HUES64 (cell line): ENCODE data around the gene HLA-F.

Experiments
- H3K27ac ChIP-seq: 2 replicates; pipeline ENCODE4 v1.7.0; 2013; ENCODE audit warnings: low read depth, low read length, inconsistent platforms
- H3K27me3 ChIP-seq: 2 replicates; pipeline ENCODE4 v1.6.1; 2013; ENCODE audit warnings: mild to moderate bottlenecking, low read length; ENCODE audit not compliant: insufficient read depth
- H3K36me3 ChIP-seq: 2 replicates; pipeline ENCODE4 v1.6.1; 2013; ENCODE audit warnings: mild to moderate bottlenecking, low read length; ENCODE audit not compliant: insufficient read depth
- H3K4me1 ChIP-seq: 2 replicates; pipeline ENCODE4 v1.6.1; 2013; ENCODE audit warnings: mild to moderate bottlenecking, low read length, moderate library complexity; ENCODE audit not compliant: insufficient read depth
- H3K4me3 ChIP-seq: 2 replicates; pipeline ENCODE4 v1.5.1; 2013; ENCODE audit warnings: mild to moderate bottlenecking, low read length, moderate library complexity
- H3K9ac ChIP-seq: 2 replicates; pipeline ENCODE4 v1.6.1; 2013; ENCODE audit warnings: mild to moderate bottlenecking, low read depth, low read length
- H3K9me3 ChIP-seq: 2 replicates; pipeline ENCODE4 v1.6.1; 2013; ENCODE audit warnings: low read depth, low read length; ENCODE audit not compliant: insufficient read depth
- WGBS: fragments of 150-250, 120-280 bp; methylation state at CpG from one replicate; pipeline ENCODE4 v1.1.7; 2013; ENCODE audit warnings: missing lambda C conversion rate; 5-methylcytosine and 5-hydroxymethylcytosine counted together

The HLA-F gene

DNA sequence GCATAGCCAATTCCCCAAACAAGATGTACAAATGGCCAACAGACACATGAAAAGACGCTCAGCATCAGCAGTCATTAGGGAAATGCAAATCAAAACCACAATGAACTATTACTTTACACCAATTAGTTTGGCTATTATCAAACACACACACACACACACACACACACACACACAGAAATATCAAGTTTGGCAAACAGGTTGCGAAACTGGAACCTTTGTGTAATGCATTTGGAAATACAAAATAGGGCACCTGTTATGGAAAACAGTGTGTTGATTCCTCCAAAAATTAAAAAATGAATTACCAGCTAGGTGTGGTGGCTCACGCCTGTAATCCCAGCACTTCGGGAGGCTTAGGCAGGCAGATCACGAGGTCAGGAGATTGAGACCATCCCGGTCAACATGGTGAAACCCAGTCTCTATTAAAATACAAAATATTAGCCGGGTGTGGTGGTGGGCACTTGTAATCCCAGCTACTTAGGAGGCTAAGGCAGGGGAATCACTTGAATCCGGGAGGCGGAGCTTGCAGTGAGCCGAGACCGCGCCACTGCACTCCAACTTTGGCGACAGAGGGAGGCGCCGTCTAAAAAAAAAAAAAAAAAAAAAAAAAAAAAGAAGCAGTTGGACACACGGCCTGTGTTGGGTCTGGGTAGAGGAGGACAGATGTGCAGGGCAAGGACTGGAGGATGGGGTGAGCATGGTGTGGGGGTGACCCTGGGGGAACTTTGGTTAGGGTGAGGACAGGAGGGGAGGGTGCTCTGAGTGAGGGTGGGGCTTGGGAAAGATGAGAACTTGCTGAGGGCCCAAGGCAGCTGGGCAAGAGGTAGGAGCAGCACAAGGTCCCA, 23.8 kb downstream of the HLA-F start:
- Histone ChIP-seq H3K27me3 (peaks cover 66% of the 10 kb centered on the region), H3K9ac (no peak overlapping the region)

DNA sequence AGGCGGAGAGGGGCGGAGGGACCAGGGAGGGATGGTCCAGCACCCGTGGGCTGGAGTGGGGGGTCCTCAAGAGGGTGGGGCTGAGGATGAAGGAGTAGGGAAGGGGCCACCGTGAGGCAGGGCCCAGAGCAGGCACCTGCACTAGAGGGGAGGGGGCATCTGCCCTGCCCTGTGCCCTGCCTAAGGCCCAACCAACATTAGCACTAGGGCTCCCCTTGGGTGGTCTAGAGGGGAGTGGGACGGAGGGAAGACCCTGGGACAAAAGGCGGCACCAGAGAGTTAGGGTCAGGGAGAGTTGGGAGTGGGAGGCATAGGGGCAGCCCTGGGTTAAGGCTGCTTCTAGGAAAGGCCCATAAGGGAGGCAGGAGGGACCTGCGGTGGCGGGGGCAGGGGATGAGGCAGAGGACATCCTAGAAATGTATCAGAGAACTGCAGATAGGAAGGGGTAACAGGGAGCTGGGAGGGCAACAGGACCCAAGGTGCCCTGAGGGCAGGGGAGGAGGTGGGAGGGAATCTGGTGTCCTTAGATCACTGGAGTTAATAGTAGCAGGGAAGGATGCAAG, 24.5 kb downstream of the HLA-F start:
- WGBS: 68% methylated on average over 8 of the region's 8 CpGs
- peaks cover 73% of the 10 kb centered on the region for H3K27me3 ChIP-seq
- H3K27ac ChIP-seq: no peak overlapping the region
- no peaks in the 10 kb centered on the region for H3K9me3 ChIP-seq
- peak overlapping the region; percentile 68 for H3K4me3 ChIP-seq
- 0 out of 2 replicates have a peak, but pooled peaks cover 6% of the 10 kb centered on the region for H3K4me1 ChIP-seq
- H3K9ac ChIP-seq: no peak overlapping the region
- H3K36me3 ChIP-seq: no peaks in the 10 kb centered on the region

More for the DNA sequence above, 23.8 kb downstream of the HLA-F start:
- H3K4me1 ChIP-seq: 0 out of 2 replicates have a peak, but pooled peaks cover 6% of the 10 kb centered on the region
- H3K4me3 ChIP-seq: no peak overlapping the region
- H3K27ac ChIP-seq: no peak overlapping the region
- no peaks in the 10 kb centered on the region for H3K9me3 ChIP-seq
- WGBS: 86% methylated on average over 16 of the region's 16 CpGs
- H3K36me3 ChIP-seq: no peaks in the 10 kb centered on the region

DNA sequence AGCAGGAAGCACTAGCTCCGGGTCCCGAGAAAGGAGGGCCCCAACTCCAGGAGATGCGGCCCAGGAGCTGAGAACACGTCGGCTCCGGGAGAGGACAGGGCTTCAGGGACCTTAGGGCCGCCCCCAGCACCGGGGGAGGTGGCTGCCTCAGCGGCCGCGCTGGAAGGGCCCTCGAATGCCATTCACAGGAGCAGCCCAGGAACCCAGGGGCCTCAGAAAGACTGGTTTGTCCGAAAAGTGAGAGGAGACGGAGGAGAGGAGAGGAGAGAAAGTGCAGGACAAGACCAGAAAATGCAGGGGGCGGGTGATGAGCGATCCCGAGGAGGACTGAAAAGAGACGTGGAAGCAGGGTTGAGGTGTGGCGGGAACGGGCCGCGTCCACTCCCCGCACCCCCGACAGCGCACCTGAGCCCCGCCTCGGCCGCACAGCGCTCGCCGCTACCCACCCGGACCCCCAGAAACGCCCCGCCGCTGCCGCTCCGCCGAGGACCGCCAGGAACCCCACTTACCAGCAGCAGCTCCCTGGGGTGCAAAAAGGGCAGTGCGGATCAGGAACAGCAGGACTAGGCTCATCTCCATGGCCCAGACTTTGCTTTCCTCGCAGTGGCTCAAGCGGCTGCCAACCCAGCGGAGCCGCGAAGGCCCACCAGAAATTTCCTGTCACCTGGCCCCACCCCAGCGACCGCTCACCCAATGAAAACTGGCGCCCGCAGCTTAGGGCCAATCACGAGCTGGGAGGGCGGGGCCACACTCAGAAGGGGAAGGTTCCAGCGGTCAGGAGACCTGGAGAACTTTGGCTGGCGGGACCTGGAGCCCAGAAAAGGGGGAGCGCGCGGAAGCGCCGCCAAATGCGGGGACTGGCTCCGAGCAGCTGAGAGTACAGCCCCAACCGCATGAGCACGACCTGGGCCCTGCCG, 25.4 kb downstream of the HLA-F start:
- H3K36me3 ChIP-seq: no peaks in the 10 kb centered on the region

DNA sequence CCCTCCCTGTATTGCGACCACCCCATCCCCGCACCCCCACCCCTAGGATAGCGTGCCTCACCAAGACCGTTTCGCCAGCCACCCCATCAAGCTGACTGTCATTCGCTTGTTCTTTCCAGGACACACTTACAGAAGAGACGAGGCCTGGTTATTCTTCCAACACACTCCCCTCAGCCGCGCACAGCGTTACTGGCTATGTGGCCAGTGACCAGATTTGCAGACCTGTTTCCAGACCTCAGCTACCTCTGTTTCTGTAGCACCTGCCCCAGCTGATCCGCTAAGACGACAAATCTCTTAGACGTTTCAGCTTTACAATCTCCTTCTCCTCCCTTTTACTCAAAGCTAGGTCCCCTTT, 26.1 kb downstream of the HLA-F start:
- H3K4me1 ChIP-seq: 0 out of 2 replicates have a peak, but pooled peaks cover 6% of the 10 kb centered on the region
- peaks cover 75% of the 10 kb centered on the region for H3K27me3 ChIP-seq
- peak overlapping the region; percentile 68 for H3K4me3 ChIP-seq
- H3K27ac ChIP-seq: no peak overlapping the region
- H3K9ac ChIP-seq: no peak overlapping the region
- H3K9me3 ChIP-seq: no peaks in the 10 kb centered on the region
- H3K36me3 ChIP-seq: no peaks in the 10 kb centered on the region
- WGBS: 11% methylated on average over 13 of the region's 13 CpGs

More for the DNA sequence above, 25.4 kb downstream of the HLA-F start:
- H3K4me1 ChIP-seq: 0 out of 2 replicates have a peak, but pooled peaks cover 6% of the 10 kb centered on the region
- H3K27me3 ChIP-seq: peaks cover 75% of the 10 kb centered on the region
- H3K9me3 ChIP-seq: no peaks in the 10 kb centered on the region
- WGBS: under 1% methylated on average over 63 of the region's 63 CpGs
- H3K9ac ChIP-seq: no peak overlapping the region; the same call in 1 of the 2 replicates
- H3K4me3 ChIP-seq: peak overlapping the region; percentile 68
- H3K27ac ChIP-seq: no peak overlapping the region

DNA sequence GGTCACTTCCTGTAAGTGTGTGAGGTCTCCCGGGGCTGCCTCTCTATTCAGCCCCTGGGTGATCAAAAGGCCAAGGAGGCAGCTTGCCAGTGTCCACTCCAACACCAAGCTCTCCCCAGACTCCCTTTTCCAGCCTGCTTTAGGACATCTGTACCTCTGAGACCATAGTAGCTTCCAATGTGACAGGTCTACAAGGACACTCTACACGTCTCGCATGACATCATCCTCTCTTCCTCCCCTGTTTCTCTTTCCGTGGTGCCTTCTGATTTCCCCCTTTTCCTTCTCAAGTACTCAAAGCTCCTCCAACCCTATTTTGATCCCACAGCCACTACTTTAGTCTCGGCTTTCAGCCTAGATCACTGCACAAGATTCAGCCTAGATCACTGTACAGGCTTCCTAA, 26.4 kb downstream of the HLA-F start:
- Histone ChIP-seq H3K27me3 (peaks cover 75% of the 10 kb centered on the region), H3K9ac (no peak overlapping the region), H3K4me1 (0 out of 2 replicates have a peak, but pooled peaks cover 6% of the 10 kb centered on the region), H3K36me3 (no peaks in the 10 kb centered on the region), H3K27ac (no peak overlapping the region), H3K4me3 (peak overlapping the region; percentile 68; the same call in 1 of the 2 replicates), H3K9me3 (no peaks in the 10 kb centered on the region)
- 59% methylated on average over 5 of the region's 5 CpGs for WGBS

DNA sequence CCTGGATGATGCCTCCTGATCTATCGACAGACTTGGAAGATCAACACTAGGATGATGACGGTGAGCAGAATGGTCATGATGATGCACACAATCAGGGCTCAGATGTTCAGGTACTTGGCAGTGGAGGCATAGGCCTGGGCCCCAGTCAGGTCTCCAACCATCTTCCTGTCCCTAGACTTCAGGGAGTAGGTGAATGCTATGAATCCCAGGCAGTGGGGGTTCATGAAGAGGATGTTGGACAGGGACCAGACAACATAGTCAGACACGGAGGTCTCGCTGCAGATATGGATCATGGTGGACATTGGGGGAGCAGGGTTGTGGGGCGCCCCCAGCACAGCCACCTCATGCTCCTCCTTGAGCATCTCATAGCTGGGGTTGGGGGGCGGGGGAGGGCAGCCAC, 27.5 kb downstream of the HLA-F start:
- H3K9me3 ChIP-seq: no peaks in the 10 kb centered on the region
- H3K27me3 ChIP-seq: peaks cover 70% of the 10 kb centered on the region
- H3K36me3 ChIP-seq: no peaks in the 10 kb centered on the region
- H3K9ac ChIP-seq: no peak overlapping the region
- H3K4me1 ChIP-seq: 0 out of 2 replicates have a peak, but pooled peaks cover 6% of the 10 kb centered on the region
- no peak overlapping the region for H3K27ac ChIP-seq
- no peak overlapping the region for H3K4me3 ChIP-seq
- WGBS: 86% methylated on average over 6 of the region's 6 CpGs

DNA sequence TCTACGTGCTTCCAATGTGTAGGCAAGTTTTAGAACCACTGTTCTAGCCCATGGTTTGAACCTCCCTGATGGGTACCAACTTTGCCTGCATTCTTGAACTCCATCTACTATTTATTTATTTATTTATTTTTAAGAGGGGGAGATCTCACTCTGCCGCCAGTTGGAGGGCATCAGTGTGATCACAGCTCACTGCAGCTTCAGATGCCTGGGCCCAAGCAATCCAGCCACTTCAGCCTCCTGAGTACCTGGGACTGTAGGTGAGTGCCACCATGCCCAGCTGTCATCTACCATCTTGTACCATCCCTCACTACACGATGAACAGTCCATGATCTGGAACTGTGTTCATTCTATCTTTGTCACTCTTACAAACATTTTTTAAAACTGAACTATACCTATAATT, 28.2 kb downstream of the HLA-F start:
- Histone ChIP-seq H3K9me3 (no peaks in the 10 kb centered on the region), H3K27me3 (peaks cover 64% of the 10 kb centered on the region), H3K36me3 (no peaks in the 10 kb centered on the region), H3K27ac (no peak overlapping the region), H3K9ac (no peak overlapping the region), H3K4me3 (no peak overlapping the region), H3K4me1 (peaks cover 9% of the 10 kb centered on the region)
- 86% methylated on average over 3 of the region's 3 CpGs for WGBS

DNA sequence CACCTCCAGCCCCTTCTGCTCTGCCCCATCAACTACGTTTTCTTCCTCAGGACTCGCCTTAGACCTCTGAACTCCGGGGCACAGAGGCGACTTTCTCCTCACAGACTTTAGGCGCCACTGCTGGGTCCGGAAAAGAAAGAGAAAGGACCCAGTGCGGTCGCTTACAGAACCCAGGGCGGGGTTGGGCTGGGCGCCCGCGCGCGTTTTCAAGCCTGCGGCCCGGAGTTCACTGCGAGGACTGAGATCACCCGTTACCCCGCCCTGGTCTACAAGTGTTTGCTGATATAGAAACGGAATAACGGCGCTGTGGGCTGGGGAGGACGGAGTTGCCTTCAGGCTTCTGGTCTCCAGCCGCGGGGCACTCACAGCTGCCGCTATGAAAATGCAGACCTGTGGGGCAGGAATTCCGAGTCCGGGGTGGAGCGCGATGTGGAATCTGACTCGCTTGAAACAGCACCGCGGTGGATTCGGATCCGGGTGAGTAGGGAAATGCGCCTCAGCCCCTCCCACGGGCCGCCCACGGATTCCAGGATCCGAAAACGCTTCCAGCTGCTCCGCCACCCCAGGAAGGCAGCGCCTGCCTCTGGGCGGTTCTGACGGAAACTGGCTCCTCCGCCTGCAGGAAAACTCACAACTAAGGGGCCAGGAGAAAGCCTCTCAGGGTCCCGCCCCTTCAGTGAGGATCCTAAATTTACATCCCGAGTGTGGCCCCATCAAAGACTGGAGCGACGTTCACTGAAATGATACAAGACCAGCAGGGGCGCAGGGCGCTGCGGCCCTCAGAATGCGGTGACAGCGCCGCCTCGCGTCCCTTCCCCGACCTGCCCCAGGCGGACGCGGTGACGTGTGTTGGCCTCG, 29.4 kb downstream of the HLA-F start:
- Histone ChIP-seq H3K4me3 (peak overlapping the region; percentile 71), H3K9ac (peak overlapping the region; percentile 45), H3K9me3 (no peaks in the 10 kb centered on the region), H3K36me3 (no peaks in the 10 kb centered on the region), H3K27ac (peak overlapping the region; percentile 28; the same call in 1 of the 2 replicates), H3K27me3 (peaks cover 52% of the 10 kb centered on the region), H3K4me1 (peaks cover 20% of the 10 kb centered on the region)
- under 1% methylated on average over 64 of the region's 64 CpGs for WGBS

DNA sequence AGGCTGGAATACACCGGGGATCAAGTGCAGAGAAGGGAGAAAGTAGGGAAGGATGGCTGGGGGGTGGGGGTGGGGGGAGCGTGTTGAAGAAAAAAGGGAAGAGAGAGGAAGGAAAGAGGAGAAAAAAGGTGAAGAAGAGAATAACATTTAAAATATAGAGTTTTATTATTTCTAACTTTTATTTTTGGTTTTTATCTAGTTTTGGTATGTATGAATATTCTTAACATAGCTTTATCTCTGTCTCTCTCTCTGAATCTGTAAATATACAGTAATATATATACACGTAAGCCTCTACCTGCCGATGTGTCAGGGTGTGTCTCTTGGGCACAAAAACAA, 30.0 kb downstream of the HLA-F start:
- Histone ChIP-seq H3K27ac (no peak overlapping the region), H3K9me3 (no peaks in the 10 kb centered on the region), H3K9ac (no peak overlapping the region), H3K27me3 (peaks cover 46% of the 10 kb centered on the region), H3K36me3 (no peaks in the 10 kb centered on the region), H3K4me3 (no peak overlapping the region), H3K4me1 (peaks cover 26% of the 10 kb centered on the region)
- WGBS: 14% methylated on average over 2 of the region's 4 CpGs

DNA sequence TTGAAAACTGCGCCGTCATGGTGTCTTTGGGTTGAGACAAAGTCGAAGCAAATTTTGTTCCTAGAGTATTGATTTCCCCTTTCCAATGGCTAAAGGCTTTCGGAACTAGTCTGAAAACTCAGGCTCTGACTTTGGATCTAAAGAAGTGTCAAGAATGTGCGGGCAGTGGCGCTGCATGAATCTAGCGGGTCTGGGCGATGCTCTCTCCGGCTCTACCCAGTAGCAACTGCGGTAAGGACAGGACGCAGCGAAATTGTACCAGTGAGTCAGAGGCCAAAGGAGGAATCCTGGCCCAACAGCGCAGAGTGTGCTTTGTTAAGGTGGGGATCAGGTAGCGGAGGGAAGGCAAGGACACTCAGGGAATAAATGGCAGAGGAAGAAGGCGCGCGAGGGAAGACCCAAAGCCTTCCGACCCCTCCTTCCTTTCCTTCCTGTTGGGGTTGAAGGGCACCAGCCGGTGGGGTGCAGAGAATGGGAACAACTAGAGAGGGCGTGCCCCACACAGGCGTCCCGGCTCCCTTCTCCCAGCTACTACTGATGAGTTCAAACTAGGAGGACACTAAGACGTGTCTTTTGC, 32.1 kb downstream of the HLA-F start:
- Histone ChIP-seq H3K27me3 (peaks cover 26% of the 10 kb centered on the region), H3K4me1 (peaks cover 44% of the 10 kb centered on the region), H3K27ac (no peak overlapping the region), H3K9ac (no peak overlapping the region), H3K36me3 (no peaks in the 10 kb centered on the region), H3K4me3 (no peak overlapping the region), H3K9me3 (no peaks in the 10 kb centered on the region)
- WGBS: 91% methylated on average over 21 of the region's 23 CpGs
